Hepatocyte (in vitro differentiated cells): ENCODE results near the gene ALG11. TPM values are rescaled to one million over a fixed set of nuclear protein-coding genes. Genes with fewer than 3 reads are reported as not detected.

ENCODE experiments used
- DNase-seq: peaks from one replicate; pipeline ENCODE4 v3.0.0-alpha.2; 2016; ENCODE audit warnings: low spot score
- H2AFZ ChIP-seq: fragments of 200-600 bp; sonication (generic); 2 replicates; pipeline ENCODE4 v1.6.0; 2016; ENCODE audit warnings: antibody characterized with exemption, mild to moderate bottlenecking
- H3K27ac ChIP-seq: fragments of 200-600 bp; sonication (generic); 2 replicates; pipeline ENCODE4 v1.5.1; 2016; ENCODE audit warnings: mild to moderate bottlenecking
- H3K27me3 ChIP-seq: fragments of 200-600 bp; sonication (generic); 2 replicates; pipeline ENCODE4 v1.6.1; 2016
- H3K36me3 ChIP-seq: fragments of 200-600 bp; sonication (generic); replicated peaks from 2 replicates; pipeline ENCODE4 v1.5.1; 2016; ENCODE audit warnings: low read depth; ENCODE audit not compliant: insufficient read depth
- H3K4me1 ChIP-seq: fragments of 200-600 bp; sonication (generic); 2 replicates; pipeline ENCODE4 v1.5.1; 2016; ENCODE audit warnings: mild to moderate bottlenecking, moderate library complexity; ENCODE audit not compliant: insufficient read depth
- H3K4me2 ChIP-seq: fragments of 200-600 bp; sonication (generic); 2 replicates; pipeline ENCODE4 v1.6.0; 2016
- H3K4me3 ChIP-seq: fragments of 200-600 bp; sonication (generic); 2 replicates; pipeline ENCODE4 v1.5.1; 2016; ENCODE audit warnings: mild to moderate bottlenecking
- H3K79me2 ChIP-seq: fragments of 200-600 bp; sonication (generic); 2 replicates; pipeline ENCODE4 v1.6.0; 2017; ENCODE audit warnings: mild to moderate bottlenecking
- H3K9me2 ChIP-seq: fragments of 200-600 bp; sonication (generic); replicated peaks from 2 replicates; pipeline ENCODE4 v1.6.0; 2017; ENCODE audit warnings: mild to moderate bottlenecking; ENCODE audit not compliant: insufficient read depth
- H3K9me3 ChIP-seq: fragments of 200-600 bp; sonication (generic); 2 replicates; pipeline ENCODE4 v1.5.1; 2016; ENCODE audit warnings: low read depth, mild to moderate bottlenecking
- H4K20me1 ChIP-seq: fragments of 200-600 bp; sonication (generic); 2 replicates; pipeline ENCODE4 v1.6.0; 2016; ENCODE audit warnings: mild to moderate bottlenecking; ENCODE audit not compliant: insufficient read depth, poor library complexity, severe bottlenecking
- EZH2 ChIP-seq: fragments of 200-600 bp; sonication (generic); IDR thresholded peaks from 2 replicates; pipeline ENCODE4 v1.6.1; 2016; ENCODE audit warnings: antibody characterized with exemption, mild to moderate bottlenecking, borderline replicate concordance
- EZH2phosphoT487 ChIP-seq: fragments of 200-600 bp; sonication (generic); IDR thresholded peaks from one replicate; pipeline ENCODE4 v1.6.1; 2018; ENCODE audit warnings: antibody characterized with exemption, mild to moderate bottlenecking, low read depth, moderate library complexity; ENCODE audit not compliant: unreplicated experiment, severe bottlenecking
- WGBS: methylation state at CpG from one replicate; pipeline ENCODE4 v1.1.6; 2016; ENCODE audit warnings: low lambda C conversion rate; ENCODE audit errors: missing lambda C conversion rate; 5-methylcytosine and 5-hydroxymethylcytosine counted together
- polyA plus RNA-seq: library from polyadenylated mRNA; unstranded; fragments of >200 nt; fragmentation: Nextera tagmentation; extraction: Ambion mirVana; gene quantifications from 2 replicates; pipeline ENCODE4 v1.2.1, GENCODE V29; 2016
- total RNA-seq: library from RNA; depleted of rRNA; stranded (reverse); fragments of >200 nt; gene quantifications from 2 replicates; pipeline ENCODE4 v1.2.3, GENCODE V29; 2014
- TF ChIP-seq, protein P1 (sequence below): fragments of 200-600 bp; sonication (generic); IDR thresholded peaks from 2 replicates; pipeline ENCODE4 v1.5.1; 2016; ENCODE audit warnings: antibody characterized with exemption, mild to moderate bottlenecking; ENCODE audit not compliant: poor library complexity

ALG11 gene
- total and polyA plus RNA-seq, 2 experiments from 2014 or later, result 26.0 to 50.0 TPM

DNA sequence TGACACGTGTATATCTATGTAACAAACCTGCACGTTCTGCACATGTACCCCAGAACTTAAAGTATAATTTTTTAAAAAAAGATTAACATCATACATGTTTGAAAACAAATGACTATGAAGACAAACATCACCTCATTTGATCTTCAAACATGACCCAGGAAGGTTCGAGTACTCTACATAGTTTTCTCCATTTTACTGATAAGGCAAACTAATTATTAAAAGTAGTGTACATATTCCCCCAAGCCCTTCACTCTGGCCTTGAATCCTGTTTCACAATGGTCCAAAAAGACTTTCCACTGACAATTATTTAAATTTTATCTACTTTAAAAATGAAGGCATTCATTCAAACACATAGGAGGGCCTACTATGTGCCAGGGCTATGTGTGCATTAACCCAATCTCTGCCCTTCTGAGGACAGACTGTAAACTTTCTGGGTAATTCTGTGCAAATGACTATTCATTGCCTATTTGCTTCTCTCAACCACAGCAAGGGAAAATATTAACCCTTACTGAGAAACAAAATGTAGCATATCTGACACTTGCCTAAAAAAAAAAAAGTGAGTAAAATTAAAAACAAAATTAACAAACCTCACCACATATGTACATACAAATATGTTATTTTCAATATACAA lies 23.1 kb upstream of the ALG11 start:
- 82% methylated on average over 3 of the region's 3 CpGs for WGBS
- TF ChIP-seq, protein P1, sequence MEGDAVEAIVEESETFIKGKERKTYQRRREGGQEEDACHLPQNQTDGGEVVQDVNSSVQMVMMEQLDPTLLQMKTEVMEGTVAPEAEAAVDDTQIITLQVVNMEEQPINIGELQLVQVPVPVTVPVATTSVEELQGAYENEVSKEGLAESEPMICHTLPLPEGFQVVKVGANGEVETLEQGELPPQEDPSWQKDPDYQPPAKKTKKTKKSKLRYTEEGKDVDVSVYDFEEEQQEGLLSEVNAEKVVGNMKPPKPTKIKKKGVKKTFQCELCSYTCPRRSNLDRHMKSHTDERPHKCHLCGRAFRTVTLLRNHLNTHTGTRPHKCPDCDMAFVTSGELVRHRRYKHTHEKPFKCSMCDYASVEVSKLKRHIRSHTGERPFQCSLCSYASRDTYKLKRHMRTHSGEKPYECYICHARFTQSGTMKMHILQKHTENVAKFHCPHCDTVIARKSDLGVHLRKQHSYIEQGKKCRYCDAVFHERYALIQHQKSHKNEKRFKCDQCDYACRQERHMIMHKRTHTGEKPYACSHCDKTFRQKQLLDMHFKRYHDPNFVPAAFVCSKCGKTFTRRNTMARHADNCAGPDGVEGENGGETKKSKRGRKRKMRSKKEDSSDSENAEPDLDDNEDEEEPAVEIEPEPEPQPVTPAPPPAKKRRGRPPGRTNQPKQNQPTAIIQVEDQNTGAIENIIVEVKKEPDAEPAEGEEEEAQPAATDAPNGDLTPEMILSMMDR, result no peak
- TF ChIP-seq EZH2phosphoT487 (no peak), EZH2 (no peak)

GRCh38 chr13:51993713-51994112 lies 18.5 kb upstream of the ALG11 start:
- Histone ChIP-seq H2AFZ (no peak overlapping the region), H3K9me3 (no peaks in the 10 kb centered on the region), H3K4me2 (no peak overlapping the region), H3K36me3 (no peaks in the 10 kb centered on the region), H3K9me2 (no peaks in the 10 kb centered on the region), H3K79me2 (peaks cover 83% of the 10 kb centered on the region), H3K4me3 (no peak overlapping the region), H3K27ac (no peak overlapping the region), H3K27me3 (no peaks in the 10 kb centered on the region), H4K20me1 (no peaks in the 10 kb centered on the region), H3K4me1 (peaks cover 25% of the 10 kb centered on the region)
- TF ChIP-seq EZH2 (no peak), EZH2phosphoT487 (no peak)
- TF ChIP-seq, protein P1, result no peak
- WGBS, result 84% methylated on average over 2 of the region's 2 CpGs
- DNase-seq, result no peak

More for the DNA sequence above, 23.1 kb upstream of the ALG11 start:
- DNase-seq, result no peak
- no peak overlapping the region for H3K27ac ChIP-seq
- H3K4me2 ChIP-seq, result peak overlapping the region; percentile 4
- H2AFZ ChIP-seq, result no peak overlapping the region
- H4K20me1 ChIP-seq, result no peaks in the 10 kb centered on the region
- no peaks in the 10 kb centered on the region for H3K4me1 ChIP-seq
- no peaks in the 10 kb centered on the region for H3K27me3 ChIP-seq
- peaks cover 91% of the 10 kb centered on the region for H3K79me2 ChIP-seq
- H3K4me3 ChIP-seq, result no peak overlapping the region
- H3K9me3 ChIP-seq, result no peaks in the 10 kb centered on the region
- no peaks in the 10 kb centered on the region for H3K36me3 ChIP-seq
- H3K9me2 ChIP-seq, result no peaks in the 10 kb centered on the region

DNA sequence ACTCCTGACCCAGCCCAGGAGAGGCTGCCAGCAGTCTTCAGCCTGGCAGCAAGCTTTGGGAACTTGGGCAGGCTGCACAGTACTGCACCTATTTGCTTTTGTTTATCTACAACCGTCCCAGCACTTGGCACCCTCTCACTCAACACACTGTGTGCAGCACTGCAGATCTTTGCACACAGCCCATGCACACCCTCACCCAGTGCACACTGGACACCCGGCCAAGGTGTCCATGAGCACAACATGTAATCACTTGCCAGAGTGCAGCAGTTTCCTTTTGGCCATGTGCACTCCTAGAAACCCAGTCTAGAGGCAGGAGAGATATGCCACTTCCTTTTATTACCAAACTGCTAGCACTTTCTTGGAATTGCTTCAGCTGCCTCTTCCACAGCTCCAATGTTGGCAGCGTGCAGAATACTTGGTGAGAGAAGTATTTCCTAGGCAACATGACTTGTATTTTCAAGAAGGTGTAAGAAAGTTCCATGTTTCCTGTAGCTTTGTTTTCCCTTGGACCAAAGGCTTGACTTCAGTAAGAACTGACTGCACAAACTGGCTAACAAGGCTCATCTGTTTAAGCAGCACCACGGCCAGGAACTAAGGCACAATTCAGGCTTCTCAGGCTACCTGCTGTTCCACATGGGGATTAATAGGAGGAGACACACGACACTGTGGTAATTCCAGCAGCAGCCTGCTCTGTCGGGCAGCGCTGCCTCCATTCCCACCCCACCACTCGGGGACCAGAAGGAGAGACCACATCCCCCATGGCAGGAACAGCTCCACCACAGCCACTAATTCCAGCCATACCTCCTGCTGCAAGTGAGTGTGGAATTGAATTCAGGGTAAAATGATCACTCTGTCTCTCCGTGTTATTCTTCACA lies 16.3 kb upstream of the ALG11 start:
- TF ChIP-seq, protein P1, result no peak
- no peak for TF ChIP-seq EZH2
- no peak for TF ChIP-seq EZH2phosphoT487
- peak overlapping the region; percentile 17 for H3K27ac ChIP-seq
- peaks cover 44% of the 10 kb centered on the region for H3K4me1 ChIP-seq
- H3K36me3 ChIP-seq, result no peaks in the 10 kb centered on the region
- H4K20me1 ChIP-seq, result no peaks in the 10 kb centered on the region
- H3K9me3 ChIP-seq, result no peaks in the 10 kb centered on the region
- DNase-seq, result no peak
- H3K27me3 ChIP-seq, result no peaks in the 10 kb centered on the region
- 40% methylated on average over 9 of the region's 9 CpGs for WGBS
- H2AFZ ChIP-seq, result no peak overlapping the region
- no peak overlapping the region for H3K4me3 ChIP-seq
- peaks cover 75% of the 10 kb centered on the region for H3K79me2 ChIP-seq
- H3K9me2 ChIP-seq, result no peaks in the 10 kb centered on the region
- H3K4me2 ChIP-seq, result peak overlapping the region; percentile 49
